Skeletal muscle tissue (tissue), 4 donors: Measurements from ENCODE around the gene DDX53. TPM values are rescaled to one million over a fixed set of nuclear protein-coding genes. Genes with fewer than 3 reads are reported as not detected.

ENCODE experiments used
- H3K27ac ChIP-seq: one replicate; pipeline ENCODE4 v1.7.0; 2013; ENCODE audit warnings: mild to moderate bottlenecking, low read depth, low read length, inconsistent platforms
- H3K27me3 ChIP-seq, 3 donors: one replicate each; pipeline ENCODE4 v1.7.0; 2013; ENCODE audit warnings: low read length in 3 of 3; ENCODE audit not compliant: control insufficient read depth in 3 of 3, insufficient read depth in 3 of 3
- H3K36me3 ChIP-seq, 3 donors: one replicate each; pipeline ENCODE4 v1.7.0; 2013; ENCODE audit warnings: low read length in 3 of 3; ENCODE audit not compliant: control insufficient read depth in 3 of 3, insufficient read depth in 3 of 3
- H3K4me1 ChIP-seq, 3 donors: one replicate each; pipeline ENCODE4 v1.7.0; 2013; ENCODE audit warnings: low read length in 3 of 3, mild to moderate bottlenecking in 3 of 3; ENCODE audit not compliant: control insufficient read depth in 3 of 3, insufficient read depth in 3 of 3
- H3K4me3 ChIP-seq, 3 donors: one replicate each; pipeline ENCODE4 v1.7.0; 2013; ENCODE audit warnings: low read length in 3 of 3
- H3K9ac ChIP-seq, 3 donors: one replicate each; pipeline ENCODE4 v1.7.0; 2013; ENCODE audit warnings: low read length in 3 of 3, mild to moderate bottlenecking in 3 of 3, moderate library complexity in 2 of 3, low read depth in 1 of 3
- H3K9me3 ChIP-seq, 3 donors: one replicate each; pipeline ENCODE4 v1.7.0; 2013; ENCODE audit warnings: low read length in 3 of 3; ENCODE audit not compliant: control insufficient read depth in 3 of 3
- total RNA-seq: library from RNA; depleted of rRNA; stranded (reverse); fragments of >200 nt; gene quantifications from one replicate; pipeline ENCODE4 v1.2.3, GENCODE V29; 2014
- donor health status: Osteomylitis.

The DDX53 gene
- total RNA-seq, 1 donor from 2014 or later, result not detected

DNA sequence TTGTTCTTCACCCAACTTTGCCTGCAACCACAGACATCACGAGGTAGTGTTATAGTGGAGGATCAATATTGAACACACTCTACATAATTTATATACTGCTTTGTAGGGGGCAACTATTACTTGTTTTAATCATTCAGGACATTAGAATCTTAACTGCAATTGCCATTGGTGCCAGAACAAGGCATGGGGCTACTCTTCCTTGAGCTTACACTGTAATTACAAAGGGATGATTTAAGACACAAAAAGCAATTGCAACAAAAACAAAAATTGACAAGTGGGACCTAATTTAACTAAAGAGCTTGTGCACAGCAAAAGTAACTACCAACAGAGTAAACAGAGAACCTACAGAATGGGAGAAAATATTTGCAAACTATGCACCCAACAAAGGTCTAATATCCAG is 24.0 kb upstream of the DDX53 start:
- Histone ChIP-seq H3K9me3 (no peaks in the 10 kb centered on the region), H3K27me3 (no peaks in the 10 kb centered on the region), H3K4me3 (no peak overlapping the region), H3K36me3 (no peaks in the 10 kb centered on the region), H3K4me1 (no peaks in the 10 kb centered on the region), H3K9ac (no peak overlapping the region), H3K27ac (no peak overlapping the region)

- Histone ChIP-seq H3K9ac (no peak overlapping the region), H3K4me1 (no peaks in the 10 kb centered on the region), H3K36me3 (no peaks in the 10 kb centered on the region), H3K9me3 (no peaks in the 10 kb centered on the region), H3K27me3 (no peaks in the 10 kb centered on the region), H3K4me3 (no peak overlapping the region), H3K27ac (no peak overlapping the region)
These were observed 13.8 kb upstream of the DDX53 start for GRCh38 chrX:22985958-22986357.

DNA sequence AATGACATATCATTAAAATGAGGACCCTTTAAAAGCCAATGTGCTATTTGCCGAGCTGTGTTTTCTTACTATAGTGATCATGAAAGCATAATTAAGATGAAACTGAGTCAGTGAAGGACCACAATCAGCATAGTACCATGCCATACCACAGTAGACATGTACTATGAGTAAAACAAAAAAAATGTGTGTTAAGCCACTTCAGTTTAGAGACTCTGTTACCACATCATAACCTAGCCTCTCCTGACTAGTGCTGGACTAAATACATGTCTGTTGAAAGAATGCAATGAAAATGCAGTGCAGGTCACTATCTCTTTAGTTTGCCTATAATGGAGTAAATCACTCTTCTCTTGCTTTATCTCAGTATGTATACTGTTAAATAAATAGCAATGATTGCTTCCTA is 12.3 kb upstream of the DDX53 start:
- H3K4me3 ChIP-seq, result no peak overlapping the region
- no peaks in the 10 kb centered on the region for H3K36me3 ChIP-seq
- H3K27me3 ChIP-seq, result no peaks in the 10 kb centered on the region
- no peaks in the 10 kb centered on the region for H3K4me1 ChIP-seq
- no peaks in the 10 kb centered on the region for H3K9me3 ChIP-seq
- no peak overlapping the region for H3K9ac ChIP-seq
- no peak overlapping the region for H3K27ac ChIP-seq

GRCh38 chrX:23003116-23003515 is 3.4 kb downstream of the DDX53 start:
- H3K4me3 ChIP-seq, result no peak overlapping the region
- no peak overlapping the region for H3K9ac ChIP-seq
- no peak overlapping the region for H3K27ac ChIP-seq
- no peaks in the 10 kb centered on the region for H3K36me3 ChIP-seq
- H3K9me3 ChIP-seq, result no peaks in the 10 kb centered on the region
- no peaks in the 10 kb centered on the region for H3K4me1 ChIP-seq
- H3K27me3 ChIP-seq, result no peaks in the 10 kb centered on the region

DNA sequence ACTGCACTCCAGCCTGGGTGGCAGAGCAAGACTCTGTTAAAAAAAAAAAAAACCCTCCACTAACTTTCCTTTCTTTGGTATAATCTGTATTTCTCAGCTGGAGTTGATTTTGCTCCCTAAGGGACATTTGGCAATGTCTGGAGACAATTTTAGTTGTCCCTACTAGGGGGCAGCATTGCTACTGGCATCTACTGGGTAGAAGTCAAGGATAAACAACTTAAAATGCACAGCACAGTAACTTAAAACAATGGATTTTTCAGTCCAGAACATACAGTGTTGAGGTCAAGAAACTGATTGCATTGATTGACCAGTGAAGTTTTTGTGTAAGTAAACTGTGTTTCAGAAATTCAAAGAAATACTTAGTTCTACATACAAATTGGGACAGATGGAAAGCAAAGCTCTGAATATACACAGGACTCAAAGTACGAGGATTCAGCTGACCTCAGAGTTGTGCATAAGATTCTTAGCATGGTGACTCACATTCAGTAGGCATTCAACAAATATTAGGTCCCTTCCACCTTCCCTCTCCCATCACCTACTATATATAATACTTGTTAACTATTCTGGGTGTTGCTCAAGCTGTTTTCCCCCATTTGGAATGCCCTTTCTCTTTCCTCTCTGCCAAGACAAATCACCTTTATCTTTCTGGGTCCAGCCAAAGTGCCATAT is 8.8 kb downstream of the DDX53 start:
- H3K4me3 ChIP-seq, result no peak overlapping the region
- no peaks in the 10 kb centered on the region for H3K9me3 ChIP-seq
- no peaks in the 10 kb centered on the region for H3K27me3 ChIP-seq
- H3K4me1 ChIP-seq, result no peaks in the 10 kb centered on the region
- no peaks in the 10 kb centered on the region for H3K36me3 ChIP-seq
- H3K9ac ChIP-seq, result no peak overlapping the region
- H3K27ac ChIP-seq, result no peak overlapping the region

- Histone ChIP-seq H3K4me1 (no peaks in the 10 kb centered on the region), H3K27ac (no peak overlapping the region), H3K9ac (no peak overlapping the region), H3K36me3 (no peaks in the 10 kb centered on the region), H3K9me3 (no peaks in the 10 kb centered on the region), H3K4me3 (no peak overlapping the region), H3K27me3 (no peaks in the 10 kb centered on the region)
These were observed 12.4 kb downstream of the DDX53 start for GRCh38 chrX:23012162-23012561.

- H3K4me3 ChIP-seq, result no peak overlapping the region
- no peak overlapping the region for H3K27ac ChIP-seq
- H3K27me3 ChIP-seq, result no peaks in the 10 kb centered on the region
- H3K4me1 ChIP-seq, result no peaks in the 10 kb centered on the region
- no peak overlapping the region for H3K9ac ChIP-seq
- H3K36me3 ChIP-seq, result no peaks in the 10 kb centered on the region
- H3K9me3 ChIP-seq, result no peaks in the 10 kb centered on the region
These were observed 12.9 kb downstream of the DDX53 start for GRCh38 chrX:23012636-23013035.

DNA sequence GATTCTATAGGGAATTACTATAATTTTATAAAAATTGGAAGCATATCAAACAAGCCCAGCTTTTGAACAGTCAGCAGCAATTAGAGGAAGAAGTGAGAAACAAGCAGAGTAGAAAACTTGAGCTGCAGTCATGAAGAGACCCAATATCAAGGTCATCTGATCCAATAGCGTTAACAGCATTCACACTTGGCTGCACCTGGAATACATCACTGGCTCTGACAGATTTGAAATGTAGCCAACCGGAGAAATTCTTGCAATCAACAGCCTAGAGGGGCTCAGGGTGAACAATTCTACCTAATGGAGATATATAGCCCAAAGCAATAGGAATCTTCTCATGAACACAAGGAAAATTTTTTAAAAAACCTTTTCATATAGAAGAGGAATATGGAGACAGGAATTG is 13.6 kb downstream of the DDX53 start:
- Histone ChIP-seq H3K36me3 (no peaks in the 10 kb centered on the region), H3K27ac (no peak overlapping the region), H3K27me3 (no peaks in the 10 kb centered on the region), H3K9ac (no peak overlapping the region), H3K4me1 (no peaks in the 10 kb centered on the region), H3K9me3 (no peaks in the 10 kb centered on the region), H3K4me3 (no peak overlapping the region)

DNA sequence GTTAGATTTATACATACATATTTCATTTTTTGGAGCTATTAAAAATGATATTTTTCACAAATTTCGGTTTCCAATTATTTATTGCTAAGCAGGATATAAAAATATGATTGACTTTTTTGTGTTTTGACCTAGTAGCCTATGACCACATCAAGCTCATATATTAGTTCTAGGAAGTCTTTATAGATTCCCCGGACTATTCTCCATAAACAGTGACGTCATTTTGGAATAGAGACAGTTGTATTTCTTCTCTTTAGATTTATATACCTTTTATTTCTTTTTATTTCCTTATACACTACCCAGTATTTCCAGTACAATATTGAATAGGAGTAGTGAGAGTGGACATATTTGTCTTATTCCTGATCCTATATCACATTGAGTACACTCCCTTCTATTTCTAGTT is 31.8 kb downstream of the DDX53 start:
- Histone ChIP-seq H3K36me3 (no peaks in the 10 kb centered on the region), H3K9ac (no peak overlapping the region), H3K27me3 (no peaks in the 10 kb centered on the region), H3K27ac (no peak overlapping the region), H3K4me1 (no peaks in the 10 kb centered on the region), H3K9me3 (no peaks in the 10 kb centered on the region), H3K4me3 (no peak overlapping the region)

GRCh38 chrX:23035493-23035892 is 35.7 kb downstream of the DDX53 start:
- Histone ChIP-seq H3K4me3 (no peak overlapping the region), H3K9ac (no peak overlapping the region), H3K27ac (no peak overlapping the region), H3K27me3 (no peaks in the 10 kb centered on the region), H3K36me3 (no peaks in the 10 kb centered on the region), H3K9me3 (no peaks in the 10 kb centered on the region), H3K4me1 (no peaks in the 10 kb centered on the region)
